ENCODE measurements around the gene WWP2.
"Not testable (repeated sequence)": the region's sequence is repeated elsewhere in the genome, so short reads cannot be mapped to it uniquely, and the experiment has no call there.

The WWP2 gene

GRCh38 chr16:69824564-69825142 is 62.5 kb downstream of the WWP2 start:
- H3K4me3 ChIP-seq (ENCODE audit: low read depth in 1 of 5, low read length in 5 of 5); H3K27me3 ChIP-seq (ENCODE audit: control insufficient read depth in 5 of 5, insufficient read depth in 4 of 5, low read length in 5 of 5); H3K9me3 ChIP-seq (ENCODE audit: control insufficient read depth in 5 of 5, low read length in 5 of 5); H3K9ac ChIP-seq (ENCODE audit: low read length in 5 of 5); H3K27ac ChIP-seq (ENCODE audit: low read depth, low read length): not testable (repeated sequence)
- Histone ChIP-seq H3K36me3 (ENCODE audit: control insufficient read depth in 5 of 5, insufficient read depth in 5 of 5, low read length in 5 of 5) (peaks cover 0 to 14% (median 0%) of the 10 kb centered on the region in 5 donors), H3K4me1 (ENCODE audit: control insufficient read depth in 5 of 5, insufficient read depth in 5 of 5, low read length in 5 of 5) (peaks cover 0 to 11% (median 8%) of the 10 kb centered on the region in 5 donors)

GRCh38 chr16:69827524-69827923 is 65.4 kb downstream of the WWP2 start:
- H3K9ac ChIP-seq (ENCODE audit: low read length in 5 of 5): no peak overlapping the region
- no peak overlapping the region for H3K27ac ChIP-seq (ENCODE audit: low read depth, low read length)
- H3K36me3 ChIP-seq (ENCODE audit: control insufficient read depth in 5 of 5, insufficient read depth in 5 of 5, low read length in 5 of 5): peaks cover 0 to 14% (median 0%) of the 10 kb centered on the region in 5 donors
- H3K27me3 ChIP-seq (ENCODE audit: control insufficient read depth in 5 of 5, insufficient read depth in 4 of 5, low read length in 5 of 5): no peaks in the 10 kb centered on the region
- H3K9me3 ChIP-seq (ENCODE audit: control insufficient read depth in 5 of 5, low read length in 5 of 5): no peaks in the 10 kb centered on the region
- H3K4me1 ChIP-seq (ENCODE audit: control insufficient read depth in 5 of 5, insufficient read depth in 5 of 5, low read length in 5 of 5): peaks cover 2 to 25% (median 20%) of the 10 kb centered on the region in 5 donors
- no peak overlapping the region for H3K4me3 ChIP-seq (ENCODE audit: low read depth in 1 of 5, low read length in 5 of 5)

- Histone ChIP-seq H3K9me3 (ENCODE audit: control insufficient read depth in 5 of 5, low read length in 5 of 5) (no peaks in the 10 kb centered on the region), H3K9ac (ENCODE audit: low read length in 5 of 5) (no peak overlapping the region), H3K4me3 (ENCODE audit: low read depth in 1 of 5, low read length in 5 of 5) (no peak overlapping the region), H3K36me3 (ENCODE audit: control insufficient read depth in 5 of 5, insufficient read depth in 5 of 5, low read length in 5 of 5) (peaks cover 0 to 14% (median 0%) of the 10 kb centered on the region in 5 donors), H3K27me3 (ENCODE audit: control insufficient read depth in 5 of 5, insufficient read depth in 4 of 5, low read length in 5 of 5) (no peaks in the 10 kb centered on the region), H3K4me1 (ENCODE audit: control insufficient read depth in 5 of 5, insufficient read depth in 5 of 5, low read length in 5 of 5) (peaks cover 8 to 31% (median 26%) of the 10 kb centered on the region in 5 donors), H3K27ac (ENCODE audit: low read depth, low read length) (no peak overlapping the region)
These were observed 67.2 kb downstream of the WWP2 start for GRCh38 chr16:69829338-69829737.

DNA sequence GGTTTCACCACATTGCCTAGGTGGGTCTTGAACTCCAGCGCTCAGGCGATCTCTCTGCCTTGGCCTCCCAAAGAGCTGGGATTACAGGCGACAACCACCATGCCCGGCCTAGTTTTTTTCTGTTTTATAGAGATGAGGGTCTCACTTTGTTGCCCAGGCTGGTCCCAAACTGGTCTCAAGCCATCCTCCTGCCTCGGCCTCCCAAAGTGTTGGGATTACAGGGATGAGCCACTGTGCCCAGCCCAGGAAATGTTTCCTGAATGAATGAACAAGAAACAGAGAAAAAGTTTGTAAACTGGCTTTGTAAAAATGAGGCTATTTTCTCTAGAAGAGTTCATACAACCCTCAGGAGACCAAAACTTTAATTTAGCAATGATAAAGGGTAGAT is 68.0 kb downstream of the WWP2 start:
- Histone ChIP-seq H3K9ac (ENCODE audit: low read length in 5 of 5) (no peak overlapping the region), H3K4me3 (ENCODE audit: low read depth in 1 of 5, low read length in 5 of 5) (no peak overlapping the region), H3K36me3 (ENCODE audit: control insufficient read depth in 5 of 5, insufficient read depth in 5 of 5, low read length in 5 of 5) (peaks cover 0 to 14% (median 0%) of the 10 kb centered on the region in 5 donors), H3K27me3 (ENCODE audit: control insufficient read depth in 5 of 5, insufficient read depth in 4 of 5, low read length in 5 of 5) (no peaks in the 10 kb centered on the region), H3K4me1 (ENCODE audit: control insufficient read depth in 5 of 5, insufficient read depth in 5 of 5, low read length in 5 of 5) (peaks cover 8 to 31% (median 28%) of the 10 kb centered on the region in 5 donors), H3K9me3 (ENCODE audit: control insufficient read depth in 5 of 5, low read length in 5 of 5) (no peaks in the 10 kb centered on the region), H3K27ac (ENCODE audit: low read depth, low read length) (peak overlapping the region; percentile 65)

DNA sequence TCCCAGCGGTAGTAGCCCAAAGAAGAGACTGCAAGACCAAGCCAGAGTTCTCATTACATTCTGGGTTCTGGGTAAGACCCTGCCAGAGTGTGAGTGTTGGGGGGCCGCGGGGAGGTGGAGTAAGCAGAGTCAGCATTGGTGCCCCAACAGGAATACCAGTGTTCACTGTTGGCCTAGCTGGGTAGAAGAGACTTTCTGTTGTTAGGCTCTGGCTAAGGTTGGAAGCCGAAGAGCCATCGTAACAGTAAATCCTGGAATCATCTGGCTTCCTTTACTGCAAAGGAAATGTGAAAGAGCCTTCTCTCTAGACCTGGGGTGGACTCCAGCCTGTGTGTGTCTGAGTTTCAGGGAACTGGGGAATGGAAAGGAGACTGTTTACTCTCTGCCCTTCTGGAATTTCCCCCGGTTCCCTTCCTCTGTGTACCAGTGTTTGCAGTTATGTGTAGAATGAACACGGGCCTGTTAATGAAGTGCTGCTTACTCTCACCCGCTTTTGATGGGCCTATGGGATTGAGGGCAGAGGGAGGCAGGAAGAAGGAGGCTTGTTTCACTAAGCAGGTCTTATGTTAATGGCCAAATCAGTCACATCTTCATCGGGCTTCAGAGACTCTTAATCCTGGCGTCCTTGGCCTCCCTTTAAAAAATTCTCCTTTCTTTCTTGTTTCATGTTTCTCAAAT is 68.5 kb downstream of the WWP2 start:
- H3K27me3 ChIP-seq (ENCODE audit: control insufficient read depth in 5 of 5, insufficient read depth in 4 of 5, low read length in 5 of 5): no peaks in the 10 kb centered on the region
- H3K4me1 ChIP-seq (ENCODE audit: control insufficient read depth in 5 of 5, insufficient read depth in 5 of 5, low read length in 5 of 5): peaks cover 8 to 31% (median 28%) of the 10 kb centered on the region in 5 donors
- H3K9ac ChIP-seq (ENCODE audit: low read length in 5 of 5): peak overlapping the region in 2 of 5 donors; percentile 4 to 26
- no peak overlapping the region for H3K4me3 ChIP-seq (ENCODE audit: low read depth in 1 of 5, low read length in 5 of 5)
- H3K36me3 ChIP-seq (ENCODE audit: control insufficient read depth in 5 of 5, insufficient read depth in 5 of 5, low read length in 5 of 5): peaks cover 0 to 14% (median 0%) of the 10 kb centered on the region in 5 donors
- H3K27ac ChIP-seq (ENCODE audit: low read depth, low read length): peak overlapping the region; percentile 65
- no peaks in the 10 kb centered on the region for H3K9me3 ChIP-seq (ENCODE audit: control insufficient read depth in 5 of 5, low read length in 5 of 5)

- no peaks in the 10 kb centered on the region for H3K9me3 ChIP-seq (ENCODE audit: control insufficient read depth in 5 of 5, low read length in 5 of 5)
- H3K27ac ChIP-seq (ENCODE audit: low read depth, low read length): peak overlapping the region; percentile 65
- no peaks in the 10 kb centered on the region for H3K27me3 ChIP-seq (ENCODE audit: control insufficient read depth in 5 of 5, insufficient read depth in 4 of 5, low read length in 5 of 5)
- H3K4me1 ChIP-seq (ENCODE audit: control insufficient read depth in 5 of 5, insufficient read depth in 5 of 5, low read length in 5 of 5): peaks cover 8 to 31% (median 28%) of the 10 kb centered on the region in 5 donors
- H3K4me3 ChIP-seq (ENCODE audit: low read depth in 1 of 5, low read length in 5 of 5): no peak overlapping the region
- peaks cover 0 to 14% (median 0%) of the 10 kb centered on the region in 5 donors for H3K36me3 ChIP-seq (ENCODE audit: control insufficient read depth in 5 of 5, insufficient read depth in 5 of 5, low read length in 5 of 5)
- no peak overlapping the region for H3K9ac ChIP-seq (ENCODE audit: low read length in 5 of 5)
These were observed 69.3 kb downstream of the WWP2 start for GRCh38 chr16:69831212-69832123.

DNA sequence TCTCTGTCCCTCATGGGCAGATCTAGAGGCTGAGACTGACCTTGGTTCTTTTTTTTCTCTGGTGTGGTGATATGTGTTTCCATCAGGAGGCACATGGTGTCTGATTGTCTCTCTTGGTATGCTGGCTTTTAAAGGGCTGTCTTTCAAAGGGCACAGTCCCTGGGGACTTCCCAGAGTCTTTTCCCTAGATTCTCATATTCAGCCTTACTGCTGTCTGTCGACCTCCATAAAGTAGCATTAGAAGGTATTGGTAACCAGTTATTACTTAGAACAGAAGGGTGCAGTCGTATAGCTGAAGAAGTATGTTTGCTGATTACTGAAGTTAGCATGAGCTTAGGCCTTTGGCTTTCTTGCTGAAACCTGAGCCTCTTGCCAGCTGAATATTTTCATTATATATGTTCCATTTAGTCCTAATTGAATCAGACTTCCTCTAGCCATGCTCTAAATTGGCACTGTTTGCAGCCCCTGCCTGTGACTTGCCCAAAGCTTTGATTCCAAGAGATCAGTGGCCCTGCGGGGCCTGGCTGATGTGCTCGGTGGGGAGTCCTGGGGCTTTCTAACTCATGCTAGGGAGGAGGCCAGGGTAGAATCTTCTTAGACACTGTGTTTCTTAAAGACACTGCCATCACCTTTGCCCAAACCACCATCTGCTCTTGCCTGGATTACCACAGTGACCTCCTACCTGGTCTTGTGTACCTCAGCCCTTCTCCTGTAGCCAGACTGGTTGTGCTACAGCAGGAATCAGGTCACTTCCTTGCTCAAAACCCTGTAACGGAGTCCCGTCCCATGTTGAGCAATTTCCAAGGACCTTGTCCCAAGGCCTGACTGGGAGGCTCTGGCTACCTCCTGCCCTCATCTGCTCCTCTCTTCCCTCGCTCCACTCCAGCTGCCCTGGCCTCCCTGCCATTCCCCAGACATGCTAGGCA is 71.5 kb downstream of the WWP2 start:
- Histone ChIP-seq H3K4me3 (ENCODE audit: low read depth in 1 of 5, low read length in 5 of 5) (peak overlapping the region in 1 of 5 donors; percentile 7), H3K27me3 (ENCODE audit: control insufficient read depth in 5 of 5, insufficient read depth in 4 of 5, low read length in 5 of 5) (no peaks in the 10 kb centered on the region), H3K9me3 (ENCODE audit: control insufficient read depth in 5 of 5, low read length in 5 of 5) (no peaks in the 10 kb centered on the region), H3K36me3 (ENCODE audit: control insufficient read depth in 5 of 5, insufficient read depth in 5 of 5, low read length in 5 of 5) (peaks cover 0 to 6% (median 0%) of the 10 kb centered on the region in 5 donors), H3K9ac (ENCODE audit: low read length in 5 of 5) (no peak overlapping the region), H3K27ac (ENCODE audit: low read depth, low read length) (peak overlapping the region; percentile 54), H3K4me1 (ENCODE audit: control insufficient read depth in 5 of 5, insufficient read depth in 5 of 5, low read length in 5 of 5) (peaks cover 8 to 38% (median 34%) of the 10 kb centered on the region in 5 donors)

DNA sequence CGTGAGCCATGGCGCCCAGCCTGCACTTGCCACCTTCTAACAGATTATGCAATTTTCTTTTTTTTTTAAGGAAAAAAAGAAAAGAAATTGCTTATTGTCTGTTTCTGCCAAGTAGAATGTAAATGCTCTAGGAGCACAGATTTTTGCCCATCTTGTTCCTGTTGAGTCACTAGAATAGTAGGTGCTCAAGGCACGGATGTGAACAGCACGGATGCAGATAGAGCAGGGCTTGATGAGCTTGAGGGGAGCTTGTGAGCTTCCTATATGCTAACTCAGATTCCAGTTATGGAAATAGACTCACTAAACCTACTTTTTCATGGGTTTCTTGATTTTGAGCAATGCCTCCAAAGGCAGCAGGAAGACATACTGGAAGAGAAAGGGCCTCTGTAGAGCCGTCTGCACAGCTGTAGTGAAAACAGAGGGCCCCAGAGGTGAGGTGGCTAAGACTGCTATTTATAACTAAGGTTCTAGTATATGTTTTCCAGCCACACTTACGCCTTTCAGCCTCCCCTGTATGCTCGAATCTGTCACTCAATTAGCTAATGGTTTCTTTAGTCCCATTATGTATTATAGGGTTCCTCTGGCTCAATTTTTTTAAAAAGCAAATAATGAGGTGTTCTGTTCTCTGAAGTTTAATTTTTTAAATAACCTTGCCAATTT is 72.8 kb downstream of the WWP2 start:
- Histone ChIP-seq H3K9ac (ENCODE audit: low read length in 5 of 5) (no peak overlapping the region), H3K27me3 (ENCODE audit: control insufficient read depth in 5 of 5, insufficient read depth in 4 of 5, low read length in 5 of 5) (no peaks in the 10 kb centered on the region), H3K4me3 (ENCODE audit: low read depth in 1 of 5, low read length in 5 of 5) (no peak overlapping the region), H3K36me3 (ENCODE audit: control insufficient read depth in 5 of 5, insufficient read depth in 5 of 5, low read length in 5 of 5) (peaks cover 0 to 3% (median 0%) of the 10 kb centered on the region in 5 donors), H3K9me3 (ENCODE audit: control insufficient read depth in 5 of 5, low read length in 5 of 5) (no peaks in the 10 kb centered on the region), H3K4me1 (ENCODE audit: control insufficient read depth in 5 of 5, insufficient read depth in 5 of 5, low read length in 5 of 5) (peaks cover 8 to 44% (median 34%) of the 10 kb centered on the region in 5 donors), H3K27ac (ENCODE audit: low read depth, low read length) (no peak overlapping the region)

DNA sequence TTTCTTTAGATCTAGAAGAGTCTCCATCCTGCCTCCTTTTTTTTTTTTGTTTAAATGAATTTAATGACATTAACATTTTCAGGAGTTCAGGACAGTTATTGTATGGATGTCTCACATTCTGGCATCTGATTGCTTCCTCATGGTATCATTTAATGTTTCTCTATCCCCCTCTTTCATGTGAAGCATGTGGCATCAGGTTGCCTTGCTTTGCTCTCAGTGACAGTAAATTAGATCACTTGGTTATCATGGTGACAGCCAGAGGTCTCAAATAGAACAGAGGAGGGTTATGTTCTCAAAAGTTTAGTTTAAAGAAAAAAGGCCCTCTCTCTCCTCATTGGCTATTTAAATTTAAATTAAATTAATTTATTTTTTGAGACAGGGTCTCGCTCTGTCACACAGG is 74.1 kb downstream of the WWP2 start:
- Histone ChIP-seq H3K4me3 (ENCODE audit: low read depth in 1 of 5, low read length in 5 of 5) (no peak overlapping the region), H3K9me3 (ENCODE audit: control insufficient read depth in 5 of 5, low read length in 5 of 5) (no peaks in the 10 kb centered on the region), H3K4me1 (ENCODE audit: control insufficient read depth in 5 of 5, insufficient read depth in 5 of 5, low read length in 5 of 5) (peaks cover 6 to 31% (median 23%) of the 10 kb centered on the region in 5 donors), H3K9ac (ENCODE audit: low read length in 5 of 5) (no peak overlapping the region), H3K36me3 (ENCODE audit: control insufficient read depth in 5 of 5, insufficient read depth in 5 of 5, low read length in 5 of 5) (peaks cover 0 to 15% (median 4%) of the 10 kb centered on the region in 5 donors), H3K27ac (ENCODE audit: low read depth, low read length) (no peak overlapping the region), H3K27me3 (ENCODE audit: control insufficient read depth in 5 of 5, insufficient read depth in 4 of 5, low read length in 5 of 5) (no peaks in the 10 kb centered on the region)

Measured in subcutaneous abdominal adipose tissue (tissue), 5 donors.